ENCODE results near the gene ITGA3.

Gene ITGA3

DNA sequence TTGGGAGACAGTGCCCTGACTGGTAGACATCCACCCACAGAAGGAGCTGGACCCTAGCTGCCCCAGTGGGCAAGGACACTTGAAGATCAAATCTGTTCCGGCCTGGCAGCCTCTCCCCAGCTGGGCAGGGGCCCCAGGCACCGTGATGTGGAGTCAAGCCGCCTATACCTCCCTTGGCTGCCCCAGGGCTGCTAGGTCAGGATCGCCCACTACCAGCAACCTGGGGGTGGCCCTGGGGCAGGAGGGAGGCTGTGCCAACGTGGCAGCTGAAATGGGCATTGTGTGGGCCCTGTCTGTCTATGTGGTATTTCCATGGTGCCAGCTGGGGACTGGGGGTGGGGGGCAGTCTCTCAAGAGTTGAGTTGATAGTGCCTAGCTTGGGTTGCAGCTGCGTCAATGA lies 40.2 kb downstream of the ITGA3 start:
- no peak for DNase-seq

DNA sequence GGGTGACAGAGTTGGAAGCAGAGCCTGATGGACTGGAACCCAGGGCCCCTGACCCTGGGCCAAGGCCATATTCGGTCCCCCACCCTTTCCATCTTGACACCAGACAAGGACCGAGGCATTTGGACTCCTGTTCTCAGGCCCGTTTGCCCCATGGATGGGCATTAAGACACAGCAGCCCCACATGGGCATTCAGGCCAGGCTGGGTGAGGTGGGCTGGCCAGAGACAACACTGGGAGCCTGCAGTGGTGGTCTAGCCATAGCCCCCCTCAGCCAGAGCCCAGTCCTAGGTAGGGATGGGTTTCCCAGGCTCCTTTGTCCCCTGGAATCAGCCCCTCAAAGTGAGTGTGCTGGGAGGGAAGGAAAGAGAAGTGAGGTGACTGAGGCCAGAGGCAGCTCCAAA lies 40.8 kb downstream of the ITGA3 start:
- DNase-seq: no peak

DNA sequence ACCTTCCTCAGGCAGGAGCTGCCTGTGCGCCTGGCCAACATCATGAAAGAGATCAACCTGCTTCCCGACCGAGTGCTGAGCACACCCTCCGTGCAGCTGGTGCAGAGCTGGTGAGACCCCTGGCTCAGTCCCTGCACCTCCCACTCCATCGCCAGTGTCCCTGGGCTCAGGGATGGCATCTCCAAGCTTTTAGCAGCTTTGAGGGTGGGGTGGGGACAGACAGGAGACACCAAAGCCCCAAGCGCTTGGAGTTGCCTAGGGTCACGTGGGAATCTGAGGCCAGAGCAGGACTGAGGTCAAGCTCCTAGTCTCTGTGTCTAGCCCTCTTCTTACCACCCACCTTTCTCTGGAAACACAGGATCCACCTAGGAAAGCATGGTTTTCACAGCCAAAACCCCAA lies 41.5 kb downstream of the ITGA3 start:
- no peak for DNase-seq

DNA sequence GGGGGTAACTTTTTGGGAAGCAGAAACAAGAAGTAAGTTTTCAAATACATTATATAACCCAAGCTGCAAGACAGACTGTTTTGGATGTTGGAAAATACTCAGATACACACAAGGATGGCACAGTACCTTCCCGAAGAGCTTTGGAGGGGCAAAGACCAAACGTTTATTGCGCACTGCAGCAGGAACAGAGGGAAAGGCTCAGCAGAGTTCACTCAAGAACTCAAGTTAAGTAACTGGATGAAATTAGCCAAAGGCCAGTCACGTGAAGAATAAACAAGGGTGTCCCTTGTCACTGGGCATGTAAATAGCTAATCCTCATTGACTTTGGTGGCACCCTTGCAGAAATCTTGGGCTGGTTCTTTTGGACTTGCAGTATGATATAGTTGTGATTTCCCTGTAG lies 42.0 kb downstream of the ITGA3 start:
- no peak for DNase-seq

DNA sequence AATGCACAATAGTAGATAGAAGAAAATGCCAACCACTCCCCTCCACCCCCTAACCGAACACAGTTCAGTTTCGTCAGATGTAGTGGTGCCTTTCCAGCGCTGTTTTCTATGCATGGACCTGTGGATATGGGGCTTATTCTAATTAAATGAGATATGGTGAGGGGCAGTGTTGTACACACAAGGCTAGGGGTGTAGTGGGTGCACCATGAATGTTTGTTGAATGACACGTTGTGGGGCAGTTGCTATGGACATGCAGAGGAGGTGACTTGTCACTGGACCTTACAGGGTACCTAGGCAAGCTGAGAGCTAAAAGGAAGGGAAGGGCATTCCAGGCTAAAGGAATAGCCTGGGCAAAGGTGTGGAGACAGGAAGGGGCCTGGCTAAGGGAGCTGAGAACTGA lies 42.7 kb downstream of the ITGA3 start:
- no peak for DNase-seq

DNA sequence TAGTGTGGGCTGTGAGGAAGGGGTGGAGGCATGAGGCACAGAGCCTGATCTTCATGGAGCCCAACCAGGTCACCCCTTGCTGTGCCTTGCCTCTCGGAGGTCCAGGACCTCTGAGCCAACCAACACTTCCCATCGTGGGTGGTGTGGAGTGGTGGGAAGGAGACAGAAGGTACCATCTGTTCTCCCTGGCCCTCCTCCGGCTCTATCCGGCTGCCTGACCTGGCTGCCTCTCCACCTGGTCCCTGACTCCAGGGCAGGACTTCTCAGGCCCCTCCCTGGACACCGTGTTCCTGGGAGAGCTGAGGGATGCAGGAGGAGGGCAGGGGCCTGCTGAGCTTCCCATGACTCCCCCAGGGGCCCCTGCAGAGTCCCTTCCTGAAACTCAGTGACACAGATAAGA lies 43.1 kb downstream of the ITGA3 start:
- DNase-seq: no peak

DNA sequence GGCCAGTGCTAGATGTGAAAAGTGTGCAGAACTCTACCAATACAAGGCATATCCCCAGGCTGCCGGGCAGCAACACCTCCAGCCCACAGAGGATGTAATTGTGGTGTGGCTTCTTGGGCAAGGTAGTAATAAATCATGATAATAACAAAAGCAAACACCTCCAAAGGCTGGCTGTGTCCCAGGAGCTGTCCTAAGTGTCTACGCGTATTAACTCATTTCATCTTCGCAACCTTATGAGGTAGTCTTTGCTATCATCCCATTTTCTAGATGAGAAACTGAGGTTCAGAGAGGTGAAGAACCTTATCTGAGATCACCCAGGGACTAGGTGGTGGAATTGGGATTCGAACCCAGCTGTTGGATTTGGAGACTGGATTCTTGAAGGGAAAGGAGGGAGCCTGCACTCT lies 44.6 kb downstream of the ITGA3 start:
- no peak for DNase-seq

DNA sequence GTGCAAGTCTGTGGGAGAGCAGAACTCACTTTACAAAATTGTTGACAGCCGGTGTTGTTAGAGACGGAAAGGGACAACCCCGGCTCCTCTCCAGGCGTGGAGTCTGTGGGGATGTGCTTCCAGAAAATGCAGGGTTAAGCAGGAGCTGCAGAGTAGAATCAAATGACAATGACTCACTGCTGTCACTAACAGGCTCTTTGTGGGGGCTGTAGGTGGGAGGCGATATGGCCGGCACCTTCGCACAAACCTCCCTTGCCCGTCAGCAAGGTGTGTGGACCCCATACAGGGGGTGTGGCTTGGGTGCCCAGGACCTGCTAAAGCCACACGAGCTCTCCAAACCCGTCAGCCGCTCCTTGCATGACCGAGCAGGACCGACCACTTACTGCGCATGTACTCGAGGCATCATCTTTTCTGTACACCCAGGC lies 45.0 kb downstream of the ITGA3 start:
- DNase-seq: no peak

DNA sequence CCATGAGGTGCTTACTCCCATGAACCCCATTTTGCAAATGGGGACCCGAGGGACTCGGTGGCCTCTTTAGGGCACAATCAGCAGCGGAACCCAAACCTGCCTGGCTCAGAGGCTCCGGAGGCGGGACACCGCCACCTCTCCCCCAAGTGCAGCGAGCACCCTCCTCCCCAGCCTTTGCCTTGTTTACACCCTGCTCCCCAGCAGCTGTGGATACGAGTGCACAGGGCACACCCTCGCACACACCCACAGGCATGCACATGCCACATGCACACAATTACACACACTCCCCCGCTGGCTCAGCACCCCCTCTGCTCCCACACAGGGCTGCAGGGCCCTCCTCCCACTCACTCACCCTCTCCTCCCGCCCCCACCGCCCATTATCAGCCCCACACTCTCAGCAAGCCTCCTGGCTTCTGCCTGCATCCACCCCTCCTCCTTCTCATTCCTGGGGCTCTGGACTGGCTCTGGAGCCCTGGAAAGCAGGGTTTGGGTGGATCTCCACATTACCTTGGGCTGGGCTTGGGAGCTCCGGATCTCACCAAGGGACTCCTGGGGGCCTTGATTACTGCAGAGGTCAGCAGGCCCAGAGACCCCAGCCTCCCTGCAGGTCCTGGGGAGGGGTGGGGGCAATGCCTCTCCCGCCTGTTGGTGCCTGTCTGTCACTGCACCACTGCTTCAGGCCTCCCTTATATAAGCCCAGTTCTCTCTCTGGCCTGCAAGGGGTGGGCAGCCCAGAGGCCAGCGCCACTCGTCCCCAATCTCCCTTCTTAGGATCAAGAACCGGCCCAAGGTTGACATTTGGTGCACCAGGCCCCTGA lies 45.6 kb downstream of the ITGA3 start:
- no peak for DNase-seq

DNA sequence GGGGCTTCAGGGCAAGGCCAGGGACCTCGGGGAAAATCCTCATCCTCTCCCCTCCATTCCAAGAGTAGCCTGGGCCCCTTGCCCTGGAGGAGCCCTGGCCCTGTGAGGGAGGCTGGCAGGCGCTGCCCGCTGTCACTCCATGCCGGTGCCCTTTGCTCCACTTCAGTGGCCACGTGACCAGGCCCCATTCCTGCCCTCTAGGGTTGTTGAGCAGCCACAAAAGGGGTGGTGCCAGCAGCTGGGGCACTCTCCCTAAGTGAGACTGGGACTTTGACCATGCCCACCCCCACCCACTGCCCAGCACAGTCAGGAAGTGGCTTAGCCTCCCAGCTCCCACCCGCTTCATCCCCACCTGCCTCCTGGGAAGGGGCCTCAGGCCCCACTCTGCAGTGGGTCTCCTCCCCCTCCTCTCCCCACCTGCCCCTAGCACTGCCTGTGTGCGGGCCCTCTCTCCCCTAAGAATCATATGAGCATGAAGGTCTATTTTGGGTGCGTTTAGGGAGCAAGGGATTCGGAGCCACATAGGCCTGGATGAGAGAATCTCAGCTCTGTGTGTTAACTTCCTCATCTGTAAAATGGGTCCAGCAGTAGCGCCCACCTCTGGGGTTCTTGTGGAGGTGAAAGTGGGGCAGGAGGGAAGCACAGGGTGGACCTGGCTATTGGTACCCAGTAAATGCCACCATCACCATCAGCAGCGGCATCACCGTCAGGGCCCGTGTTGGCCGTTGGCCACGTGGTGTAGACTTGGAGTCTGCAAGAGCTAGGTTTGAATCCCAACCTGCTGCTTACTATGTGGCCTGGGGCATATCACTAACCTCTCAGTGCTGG lies 46.5 kb downstream of the ITGA3 start:
- no peak for DNase-seq

DNA sequence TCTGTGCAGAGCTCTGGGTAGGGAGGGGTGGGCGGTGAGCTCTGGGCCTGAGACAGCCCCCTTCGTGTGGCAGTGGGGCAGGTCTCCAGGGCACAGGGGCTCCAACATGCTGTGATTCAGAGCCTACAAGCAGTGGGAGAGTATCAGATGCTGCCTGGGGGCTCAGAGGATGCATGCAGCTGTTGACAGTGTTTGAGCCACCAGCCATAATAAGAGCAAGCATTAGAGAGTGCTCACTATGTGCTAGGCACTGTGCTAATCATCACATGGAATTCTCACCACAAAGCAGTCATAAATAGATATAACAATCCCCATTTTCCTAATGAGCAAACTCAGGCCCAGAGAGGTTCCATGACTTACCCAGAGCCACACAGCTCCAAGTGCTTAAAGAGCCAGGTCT lies 47.3 kb downstream of the ITGA3 start:
- no peak for DNase-seq

DNA sequence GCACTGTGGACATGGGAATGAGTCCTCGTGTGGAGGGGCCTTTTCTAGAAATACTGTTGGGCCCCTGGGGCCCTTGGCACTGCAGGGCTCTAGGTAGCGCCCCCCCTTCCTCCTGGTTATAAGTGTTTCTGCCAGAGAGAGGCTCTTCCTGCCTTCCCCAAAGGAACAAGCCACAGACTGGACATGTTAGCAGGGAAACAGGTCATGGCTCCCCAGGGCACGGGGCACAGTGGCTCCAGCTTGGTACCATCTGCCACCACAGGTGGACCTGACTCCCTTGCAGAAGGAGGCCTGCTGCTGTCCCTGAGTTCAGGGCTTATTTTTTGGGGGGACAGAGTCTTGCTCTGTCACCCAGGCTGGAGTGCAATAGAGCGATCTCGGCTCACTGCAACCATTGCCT lies 48.0 kb downstream of the ITGA3 start:
- no peak for DNase-seq

DNA sequence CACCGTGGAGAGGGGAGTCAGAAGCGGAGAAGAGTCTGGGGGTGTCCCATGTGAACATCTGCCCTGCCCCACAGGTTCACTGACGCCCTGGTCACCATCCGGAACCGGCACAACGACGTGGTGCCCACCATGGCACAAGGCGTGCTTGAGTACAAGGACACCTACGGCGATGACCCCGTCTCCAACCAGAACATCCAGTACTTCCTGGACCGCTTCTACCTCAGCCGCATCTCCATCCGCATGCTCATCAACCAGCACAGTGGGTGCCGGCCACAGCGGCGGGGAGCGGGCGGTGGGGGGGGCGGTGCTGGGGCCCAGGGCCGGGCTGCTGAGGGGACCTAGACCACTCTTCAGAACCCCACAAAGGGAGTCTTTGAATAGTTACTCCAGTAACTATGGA lies 49.9 kb downstream of the ITGA3 start:
- DNase-seq: no peak

DNA sequence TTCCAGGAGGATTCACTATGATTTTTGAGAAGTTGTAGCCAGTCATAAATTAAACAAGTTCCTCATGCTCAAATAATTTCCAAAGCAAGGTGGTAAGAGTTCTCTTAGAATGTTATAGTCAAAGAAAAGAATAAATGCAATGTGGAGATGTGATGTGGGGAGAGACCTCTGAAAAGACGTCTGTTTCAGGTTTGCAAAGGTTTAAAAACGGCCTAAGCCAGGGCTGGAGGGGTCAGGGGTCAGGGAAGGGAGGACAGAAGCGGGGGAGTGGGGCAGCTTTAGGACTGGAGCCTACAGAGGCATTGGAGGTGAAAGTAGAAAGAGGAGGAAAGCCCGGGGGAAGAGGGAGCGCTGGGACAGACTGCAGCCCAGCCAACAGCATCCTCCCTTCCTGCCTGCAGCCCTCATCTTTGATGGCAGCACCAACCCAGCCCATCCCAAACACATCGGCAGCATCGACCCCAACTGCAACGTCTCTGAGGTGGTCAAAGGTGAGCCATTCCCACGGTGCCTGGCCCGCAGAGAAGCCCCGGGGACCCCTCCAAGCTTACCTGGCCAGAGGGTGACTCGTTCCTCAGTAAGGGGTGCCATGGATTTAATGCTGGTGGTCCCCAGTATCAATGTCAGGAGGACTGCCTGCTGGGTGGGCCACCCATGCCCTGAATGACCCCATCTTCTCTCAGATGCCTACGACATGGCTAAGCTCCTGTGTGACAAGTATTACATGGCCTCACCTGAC lies 50.7 kb downstream of the ITGA3 start:
- DNase-seq: no peak

DNA sequence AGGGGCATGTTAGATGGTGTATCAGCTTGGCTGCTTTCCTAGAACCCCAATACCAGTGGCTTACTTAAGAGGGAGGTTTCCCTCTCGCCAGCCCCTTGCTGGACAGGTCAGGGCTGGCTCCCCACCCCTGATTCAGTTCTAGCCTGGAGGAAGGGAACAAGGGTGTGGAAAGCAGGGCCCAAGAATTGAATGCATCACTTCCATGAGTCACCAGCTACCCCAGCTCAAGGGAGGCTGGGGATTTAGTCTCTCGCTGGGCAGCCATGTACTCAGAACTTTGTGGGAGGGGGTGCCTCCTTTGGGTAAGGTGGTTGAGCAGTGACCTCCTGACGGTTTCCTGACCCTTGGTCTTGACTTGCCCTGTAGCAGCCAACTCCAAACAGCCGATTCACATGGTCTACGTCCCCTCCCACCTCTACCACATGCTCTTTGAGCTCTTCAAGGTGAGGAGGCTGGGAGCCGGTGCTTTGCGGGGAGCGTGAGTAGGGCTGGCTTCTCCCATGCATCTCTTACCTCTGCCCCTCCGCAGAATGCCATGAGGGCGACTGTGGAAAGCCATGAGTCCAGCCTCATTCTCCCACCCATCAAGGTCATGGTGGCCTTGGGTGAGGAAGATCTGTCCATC lies 52.0 kb downstream of the ITGA3 start:
- no peak for DNase-seq

DNA sequence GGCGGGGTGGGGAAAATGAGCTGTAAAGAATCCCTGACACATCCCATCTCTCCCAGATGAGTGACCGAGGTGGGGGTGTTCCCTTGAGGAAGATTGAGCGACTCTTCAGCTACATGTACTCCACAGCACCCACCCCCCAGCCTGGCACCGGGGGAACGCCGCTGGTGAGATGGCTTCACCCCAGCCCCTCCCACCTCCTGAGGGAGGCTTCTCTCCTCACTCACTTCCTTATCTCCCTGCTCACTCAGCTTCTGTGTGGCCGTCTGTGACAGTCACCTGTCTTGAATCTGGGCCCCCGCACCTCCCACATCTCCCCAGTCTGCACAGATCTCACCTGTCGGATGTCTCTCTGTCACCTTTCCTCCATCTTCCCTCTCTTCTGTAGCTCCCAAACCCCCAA lies 52.6 kb downstream of the ITGA3 start:
- no peak for DNase-seq

DNA sequence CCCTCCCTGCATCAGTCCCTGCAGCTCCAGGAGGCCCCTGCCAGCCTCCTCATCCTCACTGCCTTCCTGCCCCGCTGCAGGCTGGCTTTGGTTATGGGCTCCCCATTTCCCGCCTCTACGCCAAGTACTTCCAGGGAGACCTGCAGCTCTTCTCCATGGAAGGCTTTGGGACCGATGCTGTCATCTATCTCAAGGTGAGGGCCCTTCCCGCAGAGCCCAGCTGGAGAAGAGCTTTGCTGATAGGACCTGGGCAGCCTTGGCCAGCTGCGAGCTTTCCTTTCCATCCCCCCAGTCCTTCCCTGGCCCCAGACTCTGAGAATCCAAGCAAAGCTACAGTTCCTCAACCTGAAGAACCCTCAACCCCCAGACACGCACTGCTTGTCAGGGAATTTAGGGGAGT lies 53.3 kb downstream of the ITGA3 start:
- DNase-seq: no peak

DNA sequence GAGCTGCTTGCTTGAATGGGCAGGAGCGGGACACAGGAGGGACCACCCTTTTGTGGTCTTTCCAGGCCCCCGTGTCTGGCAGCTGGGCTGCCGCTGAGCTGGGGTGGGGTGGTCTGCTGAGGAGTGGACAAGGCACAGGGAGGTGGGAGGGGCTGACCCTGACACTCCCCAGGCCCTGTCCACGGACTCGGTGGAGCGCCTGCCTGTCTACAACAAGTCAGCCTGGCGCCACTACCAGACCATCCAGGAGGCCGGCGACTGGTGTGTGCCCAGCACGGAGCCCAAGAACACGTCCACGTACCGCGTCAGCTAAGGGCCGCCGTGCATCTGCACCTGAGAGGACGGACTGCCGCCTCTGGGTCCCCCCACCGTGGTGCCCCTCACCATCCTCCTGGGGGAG lies 53.9 kb downstream of the ITGA3 start:
- no peak for DNase-seq

DNA sequence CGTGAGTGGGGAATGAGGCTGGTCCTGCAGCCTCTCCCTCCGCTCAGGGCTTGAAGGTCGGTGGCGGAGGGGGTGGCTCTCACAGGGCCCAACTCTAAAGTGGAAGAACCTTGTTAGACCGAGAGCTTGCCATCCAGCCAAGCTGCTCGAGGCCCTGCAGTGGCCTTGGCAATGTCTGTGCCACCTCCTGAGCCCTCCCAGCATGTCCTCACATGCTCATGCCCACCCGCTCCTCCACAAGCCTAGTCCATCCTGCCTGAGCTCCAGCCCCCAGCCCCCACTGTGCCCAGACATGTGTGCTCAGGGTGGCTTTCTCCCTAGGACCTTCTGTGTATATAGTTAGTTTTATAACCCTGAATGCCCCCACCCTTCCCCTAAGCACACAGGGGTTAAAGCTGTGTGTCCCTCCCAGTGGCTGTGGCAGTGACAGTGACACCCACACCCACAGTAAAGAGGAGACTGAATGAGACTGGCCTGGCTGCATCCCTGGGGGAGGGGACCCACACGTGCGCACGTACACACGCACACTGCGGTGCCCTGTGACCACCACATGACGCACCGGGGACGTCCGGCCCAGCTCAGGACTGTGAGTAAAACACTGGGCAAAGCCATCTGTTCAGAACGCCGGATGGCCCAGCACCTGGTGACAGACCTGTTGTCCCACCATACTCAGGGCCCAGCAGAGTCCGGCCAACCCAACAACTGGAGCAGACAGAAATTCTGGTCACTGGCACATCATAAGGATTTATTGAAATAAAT lies 54.9 kb downstream of the ITGA3 start:
- no peak for DNase-seq

DNA sequence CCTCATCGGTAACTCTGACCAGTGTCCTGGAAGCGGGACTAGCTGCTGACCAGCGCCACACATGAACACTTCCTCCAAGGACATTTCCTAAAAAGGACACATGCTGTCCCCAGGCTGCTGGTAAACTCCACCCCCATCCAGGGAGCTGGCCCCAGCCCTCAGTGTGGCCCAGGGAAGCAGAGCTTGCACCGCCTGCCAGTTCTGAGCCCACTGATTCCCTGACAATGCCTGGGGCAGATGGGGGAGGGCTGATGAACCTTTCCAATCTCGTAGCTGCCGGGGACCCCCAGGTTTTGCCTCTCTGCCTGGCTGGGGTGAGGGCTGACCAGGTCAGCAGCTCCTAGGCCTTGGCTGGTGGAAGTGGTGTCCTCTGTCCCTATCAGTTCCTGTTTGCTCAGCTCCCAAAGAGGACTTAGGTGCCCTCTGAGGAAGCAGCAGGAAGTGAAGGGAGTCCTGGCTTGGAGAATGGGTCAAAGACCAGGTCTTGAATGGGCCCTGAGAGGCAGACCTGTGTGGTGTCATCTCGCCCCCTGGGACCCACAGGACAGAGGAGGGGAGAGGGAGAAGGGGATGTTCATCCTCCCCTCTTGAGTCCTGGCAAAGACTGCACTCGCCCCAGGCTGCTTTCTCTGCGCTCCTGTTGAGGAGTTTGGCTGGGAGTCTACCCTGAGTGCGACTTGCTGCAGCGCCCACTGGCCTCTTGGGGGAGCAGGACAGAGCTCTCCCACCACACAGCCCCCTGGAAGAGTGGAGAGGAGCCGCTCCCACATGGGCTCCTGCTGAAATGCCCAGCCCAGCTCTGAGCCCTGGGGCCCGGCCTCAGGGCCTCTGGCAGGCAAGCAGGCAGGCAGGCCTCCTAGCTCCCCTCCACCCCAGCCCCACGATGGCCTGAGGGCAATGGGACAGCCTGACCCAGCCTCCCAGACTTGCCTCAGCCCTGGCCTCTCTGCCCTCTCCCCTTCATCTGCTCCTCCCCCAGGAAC lies 56.1 kb downstream of the ITGA3 start:
- DNase-seq: no peak

DNA sequence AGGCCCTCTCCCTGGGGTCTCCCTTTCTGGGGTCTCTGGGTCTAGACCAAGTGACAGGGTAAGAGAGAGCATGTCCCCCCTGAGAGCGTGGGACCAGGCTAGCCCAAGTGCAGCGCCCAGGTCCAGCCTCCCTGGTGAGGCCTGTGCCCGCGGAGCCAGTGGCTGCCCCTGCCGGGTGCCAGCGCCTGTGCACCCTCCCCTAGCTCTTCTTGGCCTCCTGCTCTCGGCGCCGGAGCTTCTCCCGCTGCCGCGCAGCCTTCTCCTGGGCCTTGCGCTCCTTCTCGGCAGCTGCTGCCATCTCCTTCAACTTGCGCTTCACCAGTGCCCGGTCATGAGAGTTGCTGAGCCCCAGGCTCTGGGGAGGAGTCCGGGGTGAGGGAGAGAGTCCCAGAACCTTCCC lies 56.8 kb downstream of the ITGA3 start:
- DNase-seq: no peak
